A673 (cell line): Measurements from ENCODE around the gene BLVRA.
"Not testable (repeated sequence)": the region's sequence is repeated elsewhere in the genome, so short reads cannot be mapped to it uniquely, and the experiment has no call there.

Source experiments
- EZH2 ChIP-seq: fragments of 200-600 bp; sonication (generic); IDR thresholded peaks from 2 replicates; pipeline ENCODE4 v1.6.1; 2017; ENCODE audit warnings: borderline replicate concordance, low read depth, mild to moderate bottlenecking, mixed read lengths, antibody characterized with exemption, low read length; ENCODE audit not compliant: poor library complexity, severe bottlenecking
- TF ChIP-seq, protein P1 (sequence below): fragments of 300-800, 200-600 bp; sonication (generic); conservative IDR thresholded peaks from 2 replicates; pipeline ENCODE4 v1.5.1; 2017; ENCODE audit warnings: low read depth, mild to moderate bottlenecking, antibody characterized with exemption, low read length, moderate library complexity, mixed read lengths

GRCh38 chr7:43775255-43775654 lies 16.8 kb downstream of the BLVRA start:
- TF ChIP-seq, protein P1, sequence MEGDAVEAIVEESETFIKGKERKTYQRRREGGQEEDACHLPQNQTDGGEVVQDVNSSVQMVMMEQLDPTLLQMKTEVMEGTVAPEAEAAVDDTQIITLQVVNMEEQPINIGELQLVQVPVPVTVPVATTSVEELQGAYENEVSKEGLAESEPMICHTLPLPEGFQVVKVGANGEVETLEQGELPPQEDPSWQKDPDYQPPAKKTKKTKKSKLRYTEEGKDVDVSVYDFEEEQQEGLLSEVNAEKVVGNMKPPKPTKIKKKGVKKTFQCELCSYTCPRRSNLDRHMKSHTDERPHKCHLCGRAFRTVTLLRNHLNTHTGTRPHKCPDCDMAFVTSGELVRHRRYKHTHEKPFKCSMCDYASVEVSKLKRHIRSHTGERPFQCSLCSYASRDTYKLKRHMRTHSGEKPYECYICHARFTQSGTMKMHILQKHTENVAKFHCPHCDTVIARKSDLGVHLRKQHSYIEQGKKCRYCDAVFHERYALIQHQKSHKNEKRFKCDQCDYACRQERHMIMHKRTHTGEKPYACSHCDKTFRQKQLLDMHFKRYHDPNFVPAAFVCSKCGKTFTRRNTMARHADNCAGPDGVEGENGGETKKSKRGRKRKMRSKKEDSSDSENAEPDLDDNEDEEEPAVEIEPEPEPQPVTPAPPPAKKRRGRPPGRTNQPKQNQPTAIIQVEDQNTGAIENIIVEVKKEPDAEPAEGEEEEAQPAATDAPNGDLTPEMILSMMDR = not testable (repeated sequence)
- not testable (repeated sequence) for TF ChIP-seq EZH2
